HS-27A (cell line): ENCODE data around the gene ACKR3.

Experiments
- DNase-seq: peaks from one replicate; pipeline ENCODE4 v3.0.0-alpha.2; 2012; ENCODE audit warnings: low read depth, missing footprints

Gene ACKR3

DNA sequence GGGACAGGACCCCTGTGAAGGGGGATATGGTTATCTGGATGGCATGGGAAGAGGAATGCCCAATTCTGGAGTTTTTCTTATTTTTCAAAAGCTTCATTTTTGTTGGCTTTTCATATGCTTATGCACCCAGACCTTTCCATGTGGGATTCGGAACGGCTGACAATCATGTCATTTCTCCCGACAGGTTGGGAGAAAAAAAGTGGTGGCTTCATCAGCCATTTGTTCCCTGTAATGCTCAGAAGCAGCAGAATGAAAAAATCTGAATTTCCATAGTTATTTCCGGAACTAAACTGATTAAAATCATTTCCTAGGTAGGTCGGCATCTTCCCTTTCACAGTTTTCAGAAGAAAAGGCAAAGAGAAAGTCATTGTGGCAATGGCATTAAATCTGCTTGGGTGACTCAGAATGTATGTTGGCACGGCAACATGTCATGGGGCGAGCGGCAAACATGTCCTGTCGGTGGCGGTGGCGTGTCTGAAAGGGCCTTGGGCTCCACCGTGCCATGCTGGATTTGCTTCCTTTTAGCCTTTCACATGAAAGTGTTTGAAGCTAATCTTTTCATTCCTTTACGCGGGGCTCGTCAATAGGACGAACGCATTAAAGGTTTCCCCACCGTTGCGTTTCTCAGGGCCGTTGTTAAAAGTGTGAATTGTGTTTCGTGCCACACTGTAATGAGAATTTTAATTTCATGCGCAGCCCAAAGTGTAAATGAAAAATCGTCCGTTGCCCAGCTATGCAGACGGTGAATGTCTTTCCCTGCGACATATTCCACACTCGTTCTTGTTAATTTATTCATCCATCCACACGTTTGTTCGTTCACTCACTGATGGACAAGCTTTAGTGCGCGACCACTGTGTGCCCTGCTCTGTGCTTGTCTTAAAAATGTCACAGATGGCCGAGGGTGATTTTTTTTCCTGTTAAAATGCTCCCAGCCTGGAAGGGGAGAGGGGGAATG is 18.5 kb downstream of the ACKR3 start:
- DNase-seq = no peak

DNA sequence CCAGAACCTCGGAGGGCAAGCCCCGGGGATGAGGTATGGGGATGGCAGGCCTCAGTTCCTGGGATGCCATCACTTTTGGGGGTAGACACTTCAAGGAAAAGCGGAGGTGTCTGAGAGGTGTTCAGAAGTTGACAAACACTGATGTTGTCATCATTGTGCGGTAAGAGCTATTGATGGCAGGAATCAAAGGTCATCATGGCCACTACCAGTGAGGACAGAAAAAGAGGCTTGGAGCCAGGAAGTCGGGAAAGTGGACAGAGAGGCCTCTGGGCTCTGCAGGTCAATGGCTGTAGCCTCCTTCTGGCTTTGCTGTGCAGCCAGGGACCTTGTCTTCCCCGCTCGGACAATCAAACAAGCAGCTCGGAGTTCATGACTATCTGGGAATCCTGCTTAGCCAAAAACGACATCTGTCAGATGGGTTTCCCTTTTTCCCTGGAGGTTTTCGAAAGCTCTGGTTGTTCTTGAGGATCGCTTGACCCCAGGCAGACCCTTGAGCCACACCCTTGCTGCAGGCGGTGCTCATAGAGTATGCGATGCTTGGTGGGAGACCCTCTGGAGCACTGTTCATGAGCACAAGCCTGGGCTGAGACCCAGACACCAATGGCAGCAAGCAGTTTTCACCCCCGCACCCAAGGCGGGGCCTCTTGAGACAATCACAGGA is 19.4 kb downstream of the ACKR3 start:
- DNase-seq = no peak

DNA sequence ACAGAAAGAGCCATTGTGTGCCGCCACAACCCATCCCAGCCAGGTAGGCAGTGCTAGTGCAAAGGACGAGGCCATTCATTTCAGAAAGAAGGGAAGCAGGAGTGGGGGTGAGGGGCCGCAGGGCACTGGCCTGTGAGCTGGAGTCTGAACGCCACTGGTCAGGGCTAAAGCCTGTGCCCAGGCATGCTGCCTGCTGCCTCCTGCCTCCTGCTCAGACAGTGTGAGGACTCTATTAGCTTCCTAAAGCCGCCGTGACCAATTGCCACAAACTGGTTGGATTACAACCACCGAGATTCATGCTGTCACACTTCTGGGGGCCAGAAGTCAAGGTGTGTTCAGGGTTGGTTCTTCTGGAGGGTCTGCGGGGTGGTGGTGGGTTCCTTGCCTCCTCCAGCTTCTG is 21.2 kb downstream of the ACKR3 start:
- no peak for DNase-seq

DNA sequence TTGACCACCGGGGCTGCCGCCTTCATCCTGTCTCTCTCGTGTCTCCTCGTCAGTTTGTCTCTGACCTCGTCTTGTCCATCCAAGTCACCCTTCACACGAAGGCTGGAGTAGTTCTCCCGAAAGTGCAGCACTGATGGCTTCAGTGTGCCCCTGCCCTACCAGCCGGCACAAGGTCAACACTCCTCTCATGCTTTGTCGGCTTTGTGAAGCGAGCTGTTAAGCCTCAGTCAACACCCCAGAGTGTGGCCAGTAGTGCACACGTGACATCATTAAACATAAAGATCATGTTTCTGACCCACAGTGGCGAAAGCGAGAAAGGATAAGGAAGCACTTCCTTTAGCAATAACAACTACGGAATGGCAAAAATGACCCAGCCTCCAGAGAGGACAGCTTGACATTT is 23.2 kb downstream of the ACKR3 start:
- DNase-seq = no peak

DNA sequence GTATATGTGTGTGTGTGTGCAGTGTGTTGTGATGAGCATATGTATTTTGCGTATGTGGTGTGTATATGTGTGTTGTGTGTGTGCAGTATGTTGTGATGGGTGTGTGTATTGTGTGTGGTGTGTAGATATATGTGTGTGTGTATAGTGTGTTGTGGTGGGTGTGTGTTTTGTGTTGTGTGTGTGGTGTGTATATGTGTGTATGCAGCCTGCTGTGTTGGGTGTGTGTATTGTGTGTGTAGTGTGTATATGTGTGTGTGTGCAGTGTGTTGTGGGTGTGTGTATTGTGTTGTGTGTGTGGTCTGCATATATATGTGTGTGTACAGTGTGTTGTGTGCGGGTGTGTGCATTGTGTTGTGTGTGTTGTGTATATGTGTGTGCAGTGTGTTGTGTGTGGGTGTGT is 23.9 kb downstream of the ACKR3 start:
- no peak for DNase-seq

DNA sequence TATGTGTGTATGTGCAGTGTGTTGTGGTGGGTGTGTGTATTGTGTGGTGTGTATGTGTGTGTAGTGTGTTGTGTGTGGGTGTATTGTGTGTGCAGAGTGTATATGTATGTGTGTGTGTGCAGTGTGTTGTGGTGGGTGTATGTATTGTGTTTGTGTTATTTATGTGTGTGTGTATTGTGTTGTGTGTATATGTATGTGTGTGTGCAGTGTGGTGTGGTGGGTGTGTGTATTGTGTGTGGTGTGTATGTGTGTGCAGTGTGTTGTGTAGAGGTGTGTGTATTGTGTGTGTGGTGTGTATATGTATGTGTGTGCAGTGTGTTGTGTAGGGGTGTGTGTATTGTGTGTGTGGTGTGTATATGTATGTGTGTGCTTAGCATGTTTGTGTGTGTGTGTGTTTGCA is 24.3 kb downstream of the ACKR3 start:
- no peak for DNase-seq

DNA sequence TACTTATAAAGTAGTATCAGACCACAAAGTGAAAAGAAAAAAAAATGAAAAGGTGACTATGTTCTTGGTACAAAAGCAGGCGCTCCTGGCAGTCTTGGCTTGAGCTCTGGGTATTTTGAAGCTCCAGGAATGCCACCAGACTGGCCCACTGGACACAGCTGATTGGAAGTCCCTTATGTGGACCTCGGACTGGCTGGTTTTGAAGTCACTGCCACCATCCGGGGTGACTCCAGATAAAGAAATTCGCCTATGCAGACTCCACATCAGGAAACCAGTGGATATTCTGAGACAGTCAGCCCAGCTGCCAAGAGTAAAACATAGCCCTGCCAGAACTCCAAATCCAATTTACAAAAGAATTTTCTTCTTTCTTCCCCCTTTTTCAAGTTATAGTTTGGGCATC is 28.0 kb downstream of the ACKR3 start:
- DNase-seq = no peak

DNA sequence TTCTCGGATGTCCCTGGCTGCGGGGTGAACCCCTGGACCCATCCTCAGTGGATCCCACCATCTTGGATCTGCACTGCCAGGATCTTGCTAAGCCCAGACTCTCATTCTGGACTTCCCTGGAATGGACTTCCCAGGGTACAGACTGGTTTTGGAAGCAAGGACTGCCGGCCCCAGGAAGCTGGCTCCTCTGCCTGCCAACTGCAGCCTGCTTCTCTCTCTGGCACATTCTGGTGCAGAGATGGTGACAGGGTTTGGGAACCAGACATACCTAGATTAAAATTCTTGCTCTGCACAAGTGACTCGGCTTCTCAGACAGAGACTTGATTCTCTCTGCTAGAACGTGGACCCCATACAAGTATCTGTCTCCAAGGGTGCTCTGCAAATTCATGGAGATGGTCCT is 29.4 kb downstream of the ACKR3 start:
- no peak for DNase-seq

DNA sequence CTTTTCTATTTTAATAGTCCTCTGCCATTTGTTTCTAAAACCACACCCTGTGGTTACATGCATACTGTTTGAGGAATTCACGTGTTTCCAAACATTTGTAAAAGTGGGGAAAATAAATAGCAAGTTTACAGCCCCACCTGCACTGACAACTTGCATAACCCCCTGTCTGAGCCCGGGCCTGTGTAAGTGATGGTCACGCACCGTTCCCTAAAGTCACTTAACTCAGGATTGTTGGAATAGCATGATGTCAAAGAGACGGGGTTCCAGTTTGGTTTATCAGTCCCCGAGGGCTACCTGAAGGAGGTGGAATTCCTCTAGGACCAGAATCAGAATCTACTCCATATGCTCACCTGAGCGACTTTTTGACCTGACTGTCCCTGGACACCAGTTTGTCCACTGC is 30.5 kb downstream of the ACKR3 start:
- DNase-seq = no peak

DNA sequence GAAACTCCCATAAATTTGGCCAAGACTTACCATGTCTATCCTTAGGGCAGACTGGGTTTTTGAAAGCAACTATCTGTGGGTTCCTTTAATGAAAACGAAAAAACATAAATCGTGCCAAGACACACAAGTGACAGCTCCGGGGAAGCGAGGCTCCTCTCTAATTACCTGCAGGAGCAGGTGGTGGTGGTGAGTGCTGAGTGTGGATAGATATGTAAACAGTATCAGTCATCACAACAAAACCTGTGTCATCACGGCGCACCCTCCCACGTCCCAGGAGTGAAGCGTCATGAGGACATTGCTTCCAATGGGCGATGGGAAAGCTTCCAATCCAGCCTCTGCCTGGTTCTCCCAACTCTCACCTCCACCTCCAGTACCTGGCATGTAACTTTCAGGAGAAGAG is 31.3 kb downstream of the ACKR3 start:
- no peak for DNase-seq

DNA sequence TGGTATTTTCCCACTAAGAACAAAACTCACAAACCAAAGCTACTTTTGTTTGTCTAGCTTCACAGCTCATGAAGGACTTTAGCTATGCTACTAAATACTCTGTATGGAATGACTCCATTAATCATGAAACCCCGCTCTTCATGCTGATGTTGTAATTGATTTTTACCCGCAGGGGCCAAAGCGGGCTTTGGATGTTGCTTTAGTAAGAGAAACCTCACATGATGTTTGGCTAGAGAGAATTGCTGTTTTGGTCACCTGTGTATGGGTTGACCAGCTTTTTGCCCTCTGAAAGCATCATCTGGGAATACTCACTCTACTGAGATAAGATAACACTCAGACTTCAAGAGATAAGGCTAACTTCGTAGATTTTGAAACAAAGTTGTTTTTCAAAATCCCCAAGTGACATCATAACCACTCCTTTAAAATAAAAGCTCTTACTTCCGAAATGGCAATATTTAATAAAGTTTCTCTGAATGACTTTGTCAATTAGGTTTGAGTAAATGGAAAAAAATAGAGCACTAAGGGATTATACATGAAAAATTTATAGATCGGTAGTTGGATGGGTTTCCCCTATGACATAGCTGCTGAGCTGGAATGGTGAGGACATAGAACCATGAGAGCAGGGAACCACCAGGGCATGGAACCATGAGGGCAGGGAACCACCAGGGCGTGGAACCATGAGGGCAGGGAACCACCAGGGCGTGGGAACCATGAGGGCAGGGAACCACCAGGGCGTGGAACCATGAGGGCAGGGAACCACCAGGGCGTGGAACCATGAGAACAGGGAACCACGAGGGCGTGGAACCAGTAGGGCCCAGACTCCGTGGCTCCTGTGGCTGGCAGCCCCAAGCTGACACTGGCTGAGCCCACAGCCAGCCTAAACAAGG is 31.9 kb downstream of the ACKR3 start:
- DNase-seq = no peak

DNA sequence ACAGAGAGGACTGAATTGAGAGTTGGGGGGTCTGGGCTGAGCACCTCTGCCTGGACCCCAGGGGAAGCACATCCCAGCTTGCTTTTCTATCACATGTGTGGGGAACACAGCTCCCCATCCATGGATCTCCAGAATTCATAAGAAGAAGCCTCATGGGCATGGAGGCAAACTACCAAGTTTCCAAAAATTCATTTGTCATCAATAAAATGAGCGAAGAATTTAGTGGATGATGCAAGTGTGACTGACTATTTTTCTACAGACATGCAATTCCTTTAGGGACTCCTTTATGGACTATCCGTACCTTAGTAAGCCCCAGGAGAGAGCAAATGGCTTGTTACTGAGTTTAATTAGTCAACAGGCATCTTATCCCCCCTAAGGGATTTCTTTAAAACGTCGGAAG is 33.1 kb downstream of the ACKR3 start:
- DNase-seq = no peak

DNA sequence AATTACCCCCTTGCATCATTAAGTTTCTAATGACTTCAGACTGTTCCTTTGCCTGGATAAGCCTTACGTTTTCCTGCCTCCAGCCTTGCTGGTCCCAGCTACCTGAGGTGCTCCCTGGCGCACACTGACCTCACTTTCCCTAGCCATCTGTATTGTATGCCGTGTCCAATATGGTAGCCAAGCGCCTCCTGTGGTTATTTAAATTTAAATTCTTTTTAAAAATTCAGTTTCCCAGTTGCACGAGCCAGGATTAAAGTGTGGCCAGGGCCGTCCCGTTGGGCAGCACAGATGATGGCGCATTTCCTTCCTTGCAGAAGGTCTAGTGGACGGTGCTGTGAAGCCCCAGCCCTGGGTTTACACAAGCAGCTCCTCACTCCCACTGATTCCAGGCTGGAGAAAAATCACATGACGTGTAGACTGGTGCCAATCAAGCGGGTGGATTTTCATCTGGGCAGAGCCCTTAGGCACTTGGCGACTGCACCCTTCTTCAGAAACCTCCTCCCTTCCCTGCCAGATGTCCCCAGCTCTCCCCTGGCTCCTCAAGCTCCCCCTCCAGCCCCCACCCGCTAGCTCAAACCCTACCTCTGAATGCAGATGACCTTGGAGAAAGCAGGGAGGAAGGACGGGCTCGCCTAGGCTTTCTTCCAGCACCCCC is 33.9 kb downstream of the ACKR3 start:
- no peak for DNase-seq

DNA sequence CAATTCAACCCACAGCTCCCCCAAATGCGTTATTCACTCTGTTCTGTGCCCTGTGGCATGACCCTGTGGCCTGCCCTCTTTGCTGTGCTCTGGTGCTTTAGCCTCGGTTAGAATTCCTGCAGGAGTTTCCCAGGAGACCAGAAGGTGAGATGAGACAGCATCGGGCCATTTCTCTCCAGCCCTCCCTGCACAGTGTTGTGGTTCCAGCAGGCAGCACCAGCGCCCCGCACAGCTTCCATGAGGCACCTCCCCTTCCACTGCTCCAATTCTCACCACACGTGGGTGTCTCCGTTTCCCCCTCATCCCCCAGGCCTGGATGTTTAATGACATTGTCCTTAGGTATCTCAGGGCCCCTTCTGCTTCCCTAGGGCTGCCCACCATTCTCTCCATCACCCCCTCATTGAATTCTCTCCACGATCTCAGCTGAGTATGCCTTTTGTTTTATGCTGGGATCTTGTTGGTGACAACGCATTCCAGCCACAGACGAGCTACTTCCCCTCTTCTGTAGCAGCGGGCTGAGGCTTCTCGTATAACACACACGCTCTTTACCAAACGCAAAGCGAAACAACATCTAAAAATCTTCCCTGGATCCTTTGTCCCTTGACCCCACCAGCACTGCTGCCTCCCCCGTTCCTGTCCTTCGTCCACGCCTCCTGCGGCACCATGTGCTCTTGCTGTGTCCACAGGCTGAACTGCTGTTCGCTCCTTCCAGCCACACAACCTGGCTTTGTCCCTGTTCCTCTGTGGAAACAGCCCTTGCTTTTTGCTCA is 35.1 kb downstream of the ACKR3 start:
- no peak for DNase-seq

DNA sequence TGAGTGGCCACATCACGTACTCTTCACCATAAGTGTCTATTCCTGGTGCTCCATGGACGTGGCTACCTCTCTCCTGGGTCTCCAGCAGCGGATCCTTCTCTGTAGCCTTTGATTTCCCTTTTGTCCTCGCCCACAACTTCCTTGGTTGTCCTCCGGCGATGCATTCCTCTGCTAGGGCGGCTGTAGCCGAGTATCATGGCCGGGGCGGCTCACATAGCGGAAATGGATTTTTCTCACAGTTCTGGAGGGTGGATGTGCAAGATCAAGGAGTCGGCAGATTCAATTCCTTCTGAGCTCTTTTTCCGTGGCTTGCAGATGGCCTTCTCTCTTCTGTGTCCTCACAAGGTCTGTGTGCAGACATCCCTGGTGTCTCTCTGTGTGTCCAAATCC is 35.7 kb downstream of the ACKR3 start:
- DNase-seq = no peak

DNA sequence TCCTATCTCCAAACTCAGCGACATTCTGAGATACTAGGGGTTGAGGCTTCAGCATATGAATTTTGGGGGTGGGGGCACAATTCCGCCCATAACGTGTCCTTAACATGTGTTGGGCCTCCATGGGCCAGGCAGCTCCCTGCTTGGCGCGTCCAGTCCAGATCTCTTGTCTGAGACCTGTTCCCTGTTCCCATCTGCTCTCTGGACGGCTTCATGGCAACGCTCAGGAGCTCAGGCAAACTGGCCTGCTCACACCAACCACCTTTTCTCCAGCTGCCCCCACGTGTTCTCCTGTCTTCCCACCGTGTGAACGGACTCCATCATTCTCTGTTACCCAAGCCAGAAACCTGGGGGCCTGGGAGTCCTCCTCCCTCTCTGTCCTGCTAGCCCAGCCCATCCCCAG is 36.4 kb downstream of the ACKR3 start:
- no peak for DNase-seq

DNA sequence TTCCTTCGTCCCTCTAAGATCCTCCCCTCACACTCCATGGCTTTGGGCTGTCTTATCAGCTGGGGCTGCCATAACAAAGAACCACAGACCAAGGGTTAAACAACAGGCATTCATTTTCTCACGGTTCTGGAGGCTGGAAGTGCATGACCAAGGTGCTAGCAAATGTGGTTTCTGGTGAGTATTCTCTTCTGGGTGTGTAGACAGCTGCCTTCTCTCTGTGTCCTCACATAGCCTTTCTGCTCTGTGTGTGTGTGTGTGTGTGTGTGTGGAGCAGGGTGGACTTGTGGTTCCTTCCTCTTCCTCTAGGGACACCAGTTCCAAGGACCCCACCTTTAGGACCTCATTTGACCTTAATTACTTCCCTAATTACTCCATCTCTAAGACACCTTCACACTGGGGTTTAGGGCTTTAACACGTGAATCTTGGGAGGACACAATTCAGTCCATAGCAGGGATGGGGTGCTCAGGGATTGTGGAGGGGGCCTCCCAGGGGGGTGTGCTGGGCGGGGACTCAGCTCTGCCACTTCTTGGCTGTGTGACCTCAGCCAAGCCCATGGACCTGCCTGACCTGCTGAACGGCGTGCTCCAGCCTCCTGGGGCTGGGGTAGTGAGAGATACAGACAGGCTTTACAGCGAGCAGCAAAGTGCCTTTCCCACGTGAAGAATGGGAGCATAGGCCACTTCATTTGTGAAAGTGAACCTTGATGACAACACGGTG is 38.0 kb downstream of the ACKR3 start:
- no peak for DNase-seq

DNA sequence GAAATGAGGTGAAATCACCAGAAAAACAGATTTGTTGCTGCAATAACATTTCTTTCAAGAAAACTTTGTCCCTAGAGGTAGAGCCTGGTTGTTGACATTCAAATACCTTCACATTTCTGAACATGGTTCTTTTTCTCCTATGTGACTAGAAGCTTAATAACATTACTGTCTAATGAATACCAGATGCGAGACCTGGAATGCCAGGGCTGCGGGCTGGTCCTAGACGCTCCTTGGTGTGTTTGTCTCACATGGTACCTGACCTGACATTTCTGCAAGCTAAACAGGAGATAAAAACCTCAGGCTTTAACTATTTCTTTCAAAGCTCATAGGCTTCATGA is 38.5 kb downstream of the ACKR3 start:
- no peak for DNase-seq

DNA sequence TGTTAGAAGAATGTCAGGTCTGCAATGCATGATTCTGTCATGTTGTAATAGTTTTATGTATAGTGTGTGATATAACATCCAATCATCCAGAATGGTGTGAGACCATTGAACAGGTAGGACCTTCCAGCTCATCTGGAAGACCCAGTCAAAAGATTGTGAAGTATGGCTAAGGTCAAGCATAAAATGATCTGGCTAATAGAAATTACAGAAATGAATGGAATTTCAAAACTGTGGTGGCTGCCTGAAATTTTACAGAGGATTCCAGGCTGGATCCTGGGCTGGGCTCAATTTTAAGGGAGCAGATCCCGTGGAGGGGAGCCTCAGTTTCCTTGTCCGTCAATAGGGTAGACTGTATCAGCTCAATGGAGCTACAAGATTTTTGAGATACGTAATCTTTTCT is 39.1 kb downstream of the ACKR3 start:
- no peak for DNase-seq

DNA sequence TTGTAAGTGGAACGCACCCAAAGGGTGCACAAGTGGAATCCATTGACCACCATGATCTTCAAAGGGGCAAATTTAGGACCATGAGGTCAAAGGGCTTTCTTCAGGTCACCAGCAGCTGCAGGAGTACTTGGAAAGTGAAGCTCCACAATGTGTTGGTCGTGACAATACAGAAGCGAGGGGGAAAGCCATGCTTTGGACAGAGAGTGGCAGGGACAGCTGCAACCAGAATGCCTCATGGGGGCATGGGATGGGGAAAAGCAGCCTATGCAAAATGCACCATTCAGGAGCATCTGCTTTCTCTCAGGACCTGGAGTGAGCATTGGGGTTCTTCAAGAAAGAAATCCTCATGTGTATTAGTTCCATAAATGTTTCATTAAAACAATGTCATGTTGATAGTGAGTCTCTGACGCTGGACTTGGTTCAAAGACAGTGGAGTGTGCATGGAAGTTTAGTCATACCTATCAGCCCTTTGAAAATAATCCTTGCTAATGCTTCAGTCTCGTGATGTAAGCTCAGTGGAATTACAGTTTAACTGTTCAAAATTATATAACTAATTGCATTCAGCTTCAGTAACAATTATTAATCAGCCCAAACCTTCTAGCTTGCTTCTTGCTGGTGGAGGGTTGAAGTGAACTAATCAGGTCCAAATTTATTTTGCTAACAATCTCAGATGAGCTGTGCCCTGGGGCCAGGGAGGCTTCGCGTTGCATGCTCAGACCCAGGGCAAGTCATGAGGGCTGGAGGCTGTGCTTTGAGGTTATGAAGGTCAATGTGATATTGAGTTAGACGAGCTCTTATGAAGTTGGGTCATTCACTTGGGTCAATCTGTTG is 41.6 kb downstream of the ACKR3 start:
- no peak for DNase-seq
